K562 (cell line): ENCODE measurements around the gene FUNDC2. TPM values are rescaled to one million over a fixed set of nuclear protein-coding genes. Genes with fewer than 3 reads are reported as not detected.

Experiments
- ATF7 ChIP-seq: fragments of 450-650 bp; IDR thresholded peaks from 2 replicates; pipeline ENCODE4 v1.7.1; 2014; ENCODE audit warnings: mild to moderate bottlenecking, moderate library complexity
- CBFA2T3 ChIP-seq: fragments of 450-650 bp; IDR thresholded peaks from 2 replicates; pipeline ENCODE4 v1.6.1; 2017
- COPS2 ChIP-seq: fragments of 450-650 bp; conservative IDR thresholded peaks from 2 replicates; pipeline ENCODE4 v1.6.1; 2016; ENCODE audit warnings: mild to moderate bottlenecking, moderate library complexity
- GTF2F1 ChIP-seq: IDR thresholded peaks from 2 replicates; pipeline ENCODE4 v1.6.1; 2011; ENCODE audit warnings: low read depth, low read length, improper control_type of control experiment
- HEY1 ChIP-seq: fragments of 250-450 bp; sonication (Bioruptor Pico); IDR thresholded peaks from 2 replicates; pipeline ENCODE4 v1.5.0; 2020; ENCODE audit warnings: mild to moderate bottlenecking, moderate library complexity, borderline replicate concordance
- KAT7 ChIP-seq: sonication (generic); formaldehyde crosslinking; IDR thresholded peaks from 2 replicates; pipeline ENCODE4 v1.8.0; 2022; ENCODE audit warnings: missing genetic modification reagents, mild to moderate bottlenecking, borderline replicate concordance
- PREB ChIP-seq: sonication (generic); formaldehyde crosslinking; IDR thresholded peaks from 2 replicates; pipeline ENCODE4 v1.8.1; 2023; ENCODE audit warnings: mild to moderate bottlenecking, missing genetic modification reagents
- ZBTB2 ChIP-seq: fragments of 450-650 bp; IDR thresholded peaks from 2 replicates; pipeline ENCODE4 v1.6.1; 2016; ENCODE audit warnings: antibody characterized with exemption
- ZC3H4 ChIP-seq: sonication (generic); formaldehyde crosslinking; IDR thresholded peaks from 2 replicates; pipeline ENCODE4 v1.9.0; 2021; ENCODE audit warnings: missing genetic modification reagents, borderline replicate concordance
- ZNF408 ChIP-seq: fragments of 250-450 bp; sonication (Bioruptor Pico); IDR thresholded peaks from 2 replicates; pipeline ENCODE4 v1.4.0; 2020; ENCODE audit warnings: low read depth, mild to moderate bottlenecking, moderate library complexity
- ZNF609 ChIP-seq: sonication (generic); formaldehyde crosslinking; IDR thresholded peaks from 2 replicates; pipeline ENCODE4 v1.8.1; 2023; ENCODE audit warnings: missing genetic modification reagents, mild to moderate bottlenecking, borderline replicate concordance
- polyA plus RNA-seq, 8 experiments: library from polyadenylated mRNA; depleted of rRNA in 4 of 8; stranded (reverse) in 5 of 8; unstranded in 3 of 8; fragments of >200 nt; fragmentation: Nextera tagmentation in 2 of 8; fragmentation: Illumina TruSeq in 1 of 8; extraction: Ambion mirVana in 2 of 8; extraction: Trizol in 1 of 8; gene quantifications; 2 replicates each; pipeline versions ENCODE4 v1.2.1 to v1.2.3, GENCODE V29; 2011 to 2014; ENCODE audit warnings: inconsistent platforms in 1 of 8, missing spikeins in 1 of 8
- total RNA-seq, 7 experiments: library from RNA; depleted of rRNA in 6 of 7; stranded (reverse); fragments of >200 nt in 6 of 7; fragmentation: Illumina TruSeq in 2 of 7; extraction: Trizol in 2 of 7; gene quantifications; 2 replicates each; pipeline versions ENCODE4 v1.2.1 to v1.2.3, GENCODE V29; 2011 to 2021; ENCODE audit warnings: low replicate concordance in 1 of 7
- TF ChIP-seq, protein P1 (sequence below), 3 experiments: fragments of 200-800 bp in 1 of 3; sonication (Bioruptor generic) in 1 of 3; sonication (generic) in 1 of 3; formaldehyde crosslinking in 1 of 3; IDR thresholded peaks; 2 replicates each; pipeline versions ENCODE4 v1.6.1 to v1.8.0; 2016 to 2022; ENCODE audit warnings: mild to moderate bottlenecking in 2 of 3, missing compliant biosample characterization in 2 of 3, missing genetic modification characterization in 2 of 3, missing genetic modification reagents in 1 of 3
- TF ChIP-seq, protein P2 (sequence below): fragments of 450-650 bp; formaldehyde crosslinking; IDR thresholded peaks from 2 replicates; pipeline ENCODE4 v1.4.0; 2022; ENCODE audit warnings: missing genetic modification characterization

The FUNDC2 gene
- total and polyA plus RNA-seq, 9 of the 15 experiments (the other 6 are each of a cell fraction or from before 2014, with no cell fraction given), result 50.6 to 235 (median 123) TPM

DNA sequence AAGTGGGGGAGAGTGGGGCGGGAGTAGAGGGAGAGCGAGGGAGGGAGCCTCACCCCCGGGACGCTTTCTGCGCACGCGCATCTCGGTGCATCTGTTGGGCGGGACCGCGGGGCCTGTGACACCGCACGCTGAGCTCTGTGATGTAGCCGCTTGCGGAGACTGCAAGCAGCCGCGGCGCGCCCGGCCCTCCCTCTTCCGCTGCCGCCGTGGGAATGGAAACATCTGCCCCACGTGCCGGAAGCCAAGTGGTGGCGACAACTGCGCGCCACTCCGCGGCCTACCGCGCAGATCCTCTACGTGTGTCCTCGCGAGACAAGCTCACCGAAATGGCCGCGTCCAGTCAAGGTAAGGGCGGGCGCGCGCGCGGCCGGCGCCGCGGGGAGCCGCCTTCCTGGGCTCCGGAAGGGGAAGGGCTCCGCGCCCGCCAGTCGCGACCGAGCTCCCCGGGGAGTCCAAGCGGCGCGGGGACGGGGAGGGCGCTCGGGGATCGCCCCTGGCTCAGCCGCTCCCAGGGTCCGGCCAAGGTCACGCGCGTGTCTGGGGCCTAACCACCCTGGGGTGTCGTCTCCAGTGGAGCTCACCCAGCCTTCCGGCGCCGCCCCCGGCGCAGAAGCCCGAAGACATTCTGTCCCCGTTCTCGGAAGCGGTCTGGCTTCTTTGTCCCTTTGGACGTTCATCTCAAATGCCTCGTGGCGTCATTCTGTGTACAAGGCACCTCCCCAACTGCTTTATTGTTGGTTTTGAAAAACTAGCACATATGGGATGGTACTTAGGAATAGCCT, at the start of gene FUNDC2 (continued):
- TF ChIP-seq KAT7 (CRISPR knock-in tag) (peak; percentile 69; the same call in 1 of the 2 replicates), ATF7 (peak; percentile 87), ZNF408 (no peak), ZC3H4 (CRISPR knock-in tag) (no peak), ZNF609 (peak; percentile 75; the same call in 1 of the 2 replicates), PREB (no peak), ZBTB2 (peak; percentile 84), HEY1 (CRISPR knock-in tag) (no peak), CBFA2T3 (0 out of 2 replicates have a peak, but pooled peaks have one; percentile 11), COPS2 (no peak), GTF2F1 (no peak)
- TF ChIP-seq, protein P1, sequence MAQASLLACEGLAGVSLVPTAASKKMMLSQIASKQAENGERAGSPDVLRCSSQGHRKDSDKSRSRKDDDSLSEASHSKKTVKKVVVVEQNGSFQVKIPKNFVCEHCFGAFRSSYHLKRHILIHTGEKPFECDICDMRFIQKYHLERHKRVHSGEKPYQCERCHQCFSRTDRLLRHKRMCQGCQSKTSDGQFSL (CRISPR knock-in tag; IDR thresholded peaks at IDR 0.05), result peak; percentile 60; the same call in 1 of the 2 replicates
- TF ChIP-seq, protein P1 (tag; IDR thresholded peaks at IDR 0.05), result no peak
- TF ChIP-seq, protein P2, sequence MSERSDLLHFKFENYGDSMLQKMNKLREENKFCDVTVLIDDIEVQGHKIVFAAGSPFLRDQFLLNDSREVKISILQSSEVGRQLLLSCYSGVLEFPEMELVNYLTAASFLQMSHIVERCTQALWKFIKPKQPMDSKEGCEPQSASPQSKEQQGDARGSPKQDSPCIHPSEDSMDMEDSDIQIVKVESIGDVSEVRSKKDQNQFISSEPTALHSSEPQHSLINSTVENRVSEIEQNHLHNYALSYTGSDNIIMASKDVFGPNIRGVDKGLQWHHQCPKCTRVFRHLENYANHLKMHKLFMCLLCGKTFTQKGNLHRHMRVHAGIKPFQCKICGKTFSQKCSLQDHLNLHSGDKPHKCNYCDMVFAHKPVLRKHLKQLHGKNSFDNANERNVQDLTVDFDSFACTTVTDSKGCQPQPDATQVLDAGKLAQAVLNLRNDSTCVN (CRISPR knock-in tag), result no peak
